HepG2 (cell line): ENCODE results near the gene NISCH. TPM values are rescaled to one million over a fixed set of nuclear protein-coding genes. Genes with fewer than 3 reads are reported as not detected.

Experiments
- ATAC-seq: fragments of 200-7000 bp; cut with Tn5 transposase; 3 replicates; pipeline ENCODE4 v1.9.1; 2020; ENCODE audit warnings: mild to moderate bottlenecking, moderate library complexity
- BruUV-seq: library from RNA; stranded (reverse); fragments of 400-500 nt; replicated peaks from 2 replicates; lab custom pipeline; 2021; lab: Mats Ljungman, UMichigan
- CTCF ChIA-PET: fragments of 300-600 bp; formaldehyde crosslinking; extraction: SDS; loops from one replicate; lab custom pipeline; 2021; ENCODE audit warnings: low total read pairs, inconsistent platforms, low intra/inter-chr PET ratio; lab: Yijun Ruan, JAX
- POLR2A ChIA-PET: fragments of 350-600 bp; sonication (Branson Sonifier 250); formaldehyde crosslinking; loops from one replicate; lab custom pipeline; 2020; ENCODE audit warnings: antibody characterized with exemption, inconsistent platforms; lab: Yijun Ruan, JAX
- DNase-seq: peaks from one replicate; pipeline ENCODE4 v3.0.0-alpha.2; 2015; ENCODE audit warnings: low spot score
- FAIRE-seq: peaks from 3 replicates; lab custom pipeline; 2011; peaks lifted over from hg19 to GRCh38; lab: Jason Lieb, UNC
- H2AFZ ChIP-seq: one replicate; pipeline ENCODE4 v1.6.1; 2011; ENCODE audit warnings: low read length, inconsistent platforms
- H3K27ac ChIP-seq: fragments of 300-600 bp; 3 replicates; pipeline ENCODE4 v1.8.0; 2011; ENCODE audit warnings: mixed run types, mild to moderate bottlenecking, mixed read lengths, low read length, inconsistent platforms; ENCODE audit not compliant: insufficient read depth; ENCODE audit errors: extremely low read length
- H3K27me3 ChIP-seq, 2 experiments: fragments of 200-600 bp in 1 of 2; 2 replicates in 1 of 2; 3 replicates in 1 of 2; pipeline versions ENCODE4 v1.6.0 to v1.8.0; 2011; ENCODE audit warnings: low read length in 2 of 2, mild to moderate bottlenecking in 2 of 2, moderate library complexity in 2 of 2, inconsistent platforms in 1 of 2; ENCODE audit not compliant: insufficient read depth in 2 of 2, control insufficient read depth in 1 of 2
- H3K36me3 ChIP-seq, 2 experiments: fragments of 200-600 bp in 1 of 2; replicated peaks in 1 of 2; 2 replicates in 1 of 2; 3 replicates in 1 of 2; pipeline versions ENCODE4 v1.5.1 to v1.8.0; 2011; ENCODE audit warnings: low read length in 2 of 2, inconsistent platforms in 1 of 2; ENCODE audit not compliant: insufficient read depth in 2 of 2, control insufficient read depth in 1 of 2
- H3K4me1 ChIP-seq: 2 replicates; pipeline ENCODE4 v1.5.1; 2012; ENCODE audit warnings: low read length, inconsistent platforms; ENCODE audit not compliant: insufficient read depth
- H3K4me2 ChIP-seq: 2 replicates; pipeline ENCODE4 v1.6.0; 2011; ENCODE audit warnings: low read depth, low read length, inconsistent platforms
- H3K4me3 ChIP-seq, 3 experiments: fragments of 200-600 bp in 1 of 3; sonication (generic), shearing (Covaris generic) in 1 of 3; replicated peaks in 1 of 3; 2 replicates each; pipeline ENCODE4 v1.5.1; 2011 to 2016; ENCODE audit warnings: low read length in 3 of 3, inconsistent platforms in 2 of 3, low read depth in 2 of 3, mild to moderate bottlenecking in 2 of 3, control low read depth in 1 of 3, mixed read lengths in 1 of 3; ENCODE audit not compliant: insufficient read depth in 1 of 3
- H3K79me2 ChIP-seq: one replicate; pipeline ENCODE4 v1.6.1; 2011; ENCODE audit warnings: low read length, inconsistent platforms; ENCODE audit not compliant: insufficient read depth
- H3K9ac ChIP-seq: 2 replicates; pipeline ENCODE4 v1.6.0; 2011; ENCODE audit warnings: mild to moderate bottlenecking, low read depth, low read length, inconsistent platforms; ENCODE audit not compliant: insufficient read depth
- H3K9me3 ChIP-seq: 2 replicates; pipeline ENCODE4 v1.5.1; 2012; ENCODE audit warnings: mild to moderate bottlenecking, low read length
- H4K20me1 ChIP-seq: 2 replicates; pipeline ENCODE4 v1.6.0; 2011; ENCODE audit warnings: inconsistent platforms, mild to moderate bottlenecking, low read length, moderate library complexity; ENCODE audit not compliant: insufficient read depth
- AGO2 ChIP-seq: fragments of 200-400 bp; formaldehyde crosslinking; optimal IDR thresholded peaks from 2 replicates; pipeline ENCODE3; 2017; ENCODE audit warnings: mild to moderate bottlenecking, low read depth, low read length, moderate library complexity
- CBFB ChIP-seq: sonication (generic); formaldehyde crosslinking; IDR thresholded peaks from 2 replicates; pipeline ENCODE4 v1.4.0; 2020; ENCODE audit warnings: missing genetic modification reagents
- ERF ChIP-seq: IDR thresholded peaks from 2 replicates; pipeline ENCODE4 v1.6.1; 2018; ENCODE audit warnings: missing biosample characterization, missing genetic modification reagents
- FOXM1 ChIP-seq: sonication (generic); formaldehyde crosslinking; IDR thresholded peaks from 2 replicates; pipeline ENCODE4 v1.5.0; 2020; ENCODE audit warnings: missing genetic modification reagents
- MXD3 ChIP-seq: IDR thresholded peaks from 2 replicates; pipeline ENCODE4 v1.6.1; 2016; ENCODE audit warnings: mild to moderate bottlenecking, missing biosample characterization, missing genetic modification reagents
- NFYC ChIP-seq: IDR thresholded peaks from 2 replicates; pipeline ENCODE4 v1.6.1; 2016; ENCODE audit warnings: missing genetic modification reagents, missing compliant biosample characterization
- REL ChIP-seq: sonication (generic); formaldehyde crosslinking; conservative IDR thresholded peaks from 2 replicates; pipeline ENCODE4 v1.8.0; 2022; ENCODE audit warnings: mild to moderate bottlenecking, missing genetic modification reagents, moderate library complexity
- ZIK1 ChIP-seq: sonication (generic); formaldehyde crosslinking; IDR thresholded peaks from 2 replicates; pipeline ENCODE4 v1.5.0; 2020; ENCODE audit warnings: mild to moderate bottlenecking, low read depth, missing genetic modification reagents, borderline replicate concordance
- ZNF253 ChIP-seq: sonication (generic); formaldehyde crosslinking; IDR thresholded peaks from 2 replicates; pipeline ENCODE4 v1.8.0; 2022; ENCODE audit warnings: mild to moderate bottlenecking, missing genetic modification reagents, borderline replicate concordance
- WGBS: methylation state at CpG from one replicate; pipeline ENCODE4 v1.1.6; 2017; ENCODE audit warnings: low lambda C conversion rate; 5-methylcytosine and 5-hydroxymethylcytosine counted together
- in situ Hi-C: cut with HindIII; loops from 2 replicates; pipeline ENCODE4 v1.10.0; 2017; ENCODE audit warnings: low pct_unique_long_range_greater_than_20kb; ENCODE audit not compliant: extremely low pct_ligation_motif_present
- intact Hi-C: fragments of 100-400 bp; cut with micrococcal nuclease; formaldehyde crosslinking; loops from one replicate; pipeline ENCODE4 v1.10.0; 2022; ENCODE audit not compliant: unreplicated experiment
- polyA plus RNA-seq, 8 experiments: library from polyadenylated mRNA; depleted of rRNA in 3 of 8; stranded (reverse) in 7 of 8; unstranded in 1 of 8; fragments of >200 nt; fragmentation: Illumina TruSeq in 4 of 8; extraction: Trizol in 4 of 8; gene quantifications; 2 replicates each; pipeline versions ENCODE4 v1.2.1 to v1.2.3, GENCODE V29; 2011 to 2016; ENCODE audit warnings: low read depth in 4 of 8, missing spikeins in 1 of 8, mixed read lengths in 1 of 8; ENCODE audit not compliant: insufficient read depth in 1 of 8
- total RNA-seq, 5 experiments: library from RNA; depleted of rRNA; stranded (reverse); fragments of >200 nt; fragmentation: Illumina TruSeq; extraction: Trizol; gene quantifications; 2 replicates each; pipeline ENCODE4 v1.2.3, GENCODE V29; 2016; ENCODE audit warnings: low read depth in 1 of 5
- TF ChIP-seq, protein P1 (sequence below): sonication (generic); formaldehyde crosslinking; IDR thresholded peaks from 2 replicates; pipeline ENCODE4 v1.8.0; 2022; ENCODE audit warnings: mild to moderate bottlenecking, missing genetic modification reagents, moderate library complexity
- TF ChIP-seq, protein P2 (sequence below): sonication (generic); formaldehyde crosslinking; conservative IDR thresholded peaks from 2 replicates; pipeline ENCODE4 v1.4.0; 2020; ENCODE audit warnings: missing genetic modification reagents

Gene NISCH
- total and polyA plus RNA-seq, 2 of the 13 experiments (the other 11 are each of a cell fraction or from before 2014, with no cell fraction given): 27.0 to 47.6 TPM

- no TSS peak for BruUV-seq
- H3K9me3 ChIP-seq: no peaks in the 10 kb centered on the region
- TF ChIP-seq NFYC (CRISPR knock-in tag) (no peak), ZIK1 (CRISPR knock-in tag) (no peak), REL (CRISPR knock-in tag) (no peak), CBFB (CRISPR knock-in tag) (no peak), AGO2 (no peak), MXD3 (CRISPR knock-in tag) (no peak), FOXM1 (CRISPR knock-in tag) (no peak), ZNF253 (CRISPR knock-in tag) (no peak), ERF (CRISPR knock-in tag) (no peak)
- TF ChIP-seq, protein P1, sequence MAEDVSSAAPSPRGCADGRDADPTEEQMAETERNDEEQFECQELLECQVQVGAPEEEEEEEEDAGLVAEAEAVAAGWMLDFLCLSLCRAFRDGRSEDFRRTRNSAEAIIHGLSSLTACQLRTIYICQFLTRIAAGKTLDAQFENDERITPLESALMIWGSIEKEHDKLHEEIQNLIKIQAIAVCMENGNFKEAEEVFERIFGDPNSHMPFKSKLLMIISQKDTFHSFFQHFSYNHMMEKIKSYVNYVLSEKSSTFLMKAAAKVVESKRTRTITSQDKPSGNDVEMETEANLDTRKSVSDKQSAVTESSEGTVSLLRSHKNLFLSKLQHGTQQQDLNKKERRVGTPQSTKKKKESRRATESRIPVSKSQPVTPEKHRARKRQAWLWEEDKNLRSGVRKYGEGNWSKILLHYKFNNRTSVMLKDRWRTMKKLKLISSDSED (CRISPR knock-in tag): no peak
- TF ChIP-seq, protein P2, sequence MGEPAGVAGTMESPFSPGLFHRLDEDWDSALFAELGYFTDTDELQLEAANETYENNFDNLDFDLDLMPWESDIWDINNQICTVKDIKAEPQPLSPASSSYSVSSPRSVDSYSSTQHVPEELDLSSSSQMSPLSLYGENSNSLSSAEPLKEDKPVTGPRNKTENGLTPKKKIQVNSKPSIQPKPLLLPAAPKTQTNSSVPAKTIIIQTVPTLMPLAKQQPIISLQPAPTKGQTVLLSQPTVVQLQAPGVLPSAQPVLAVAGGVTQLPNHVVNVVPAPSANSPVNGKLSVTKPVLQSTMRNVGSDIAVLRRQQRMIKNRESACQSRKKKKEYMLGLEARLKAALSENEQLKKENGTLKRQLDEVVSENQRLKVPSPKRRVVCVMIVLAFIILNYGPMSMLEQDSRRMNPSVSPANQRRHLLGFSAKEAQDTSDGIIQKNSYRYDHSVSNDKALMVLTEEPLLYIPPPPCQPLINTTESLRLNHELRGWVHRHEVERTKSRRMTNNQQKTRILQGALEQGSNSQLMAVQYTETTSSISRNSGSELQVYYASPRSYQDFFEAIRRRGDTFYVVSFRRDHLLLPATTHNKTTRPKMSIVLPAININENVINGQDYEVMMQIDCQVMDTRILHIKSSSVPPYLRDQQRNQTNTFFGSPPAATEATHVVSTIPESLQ (CRISPR knock-in tag): no peak
- TF ChIP-seq, all 625 proteins: peak for 0
- no peak overlapping the region for H3K9ac ChIP-seq
- no peak for ATAC-seq
- H2AFZ ChIP-seq: no peak overlapping the region
- H3K36me3 ChIP-seq: peaks cover 20 to 47% of the 10 kb centered on the region in 2 experiments
- POLR2A ChIA-PET: no interaction called here
- no peak overlapping the region for H3K4me2 ChIP-seq
- no peak overlapping the region for H3K27ac ChIP-seq
- in situ Hi-C loops: no loop called here
- H3K79me2 ChIP-seq: no peaks in the 10 kb centered on the region
- CTCF ChIA-PET: no interaction called here
- no peak for DNase-seq
- intact Hi-C loops: no loop called here
- H4K20me1 ChIP-seq: 0 out of 2 replicates have a peak, but pooled peaks cover 4% of the 10 kb centered on the region
- FAIRE-seq: no peak
- WGBS: 98% methylated on average over 5 of the region's 5 CpGs
- no peaks in the 10 kb centered on the region for H3K27me3 ChIP-seq
- H3K4me3 ChIP-seq: no peak overlapping the region
- peaks cover 9% of the 10 kb centered on the region; the same call in 1 of the 2 replicates for H3K4me1 ChIP-seq
Observed at GRCh38 chr3:52469001-52469400, 13.6 kb downstream of the NISCH start.
